HTR-8/SVneo (cell line): ENCODE measurements around the gene TICAM2.
A peak's percentile ranks its signal among the peaks of the same experiment; 100 is the strongest.

Experiments
- DNase-seq: peaks from one replicate; pipeline ENCODE4 v3.0.0; 2011; ENCODE audit warnings: low spot score, mixed read lengths; ENCODE audit not compliant: insufficient read length
- FAIRE-seq: peaks from 2 replicates; lab custom pipeline; 2011; peaks lifted over from hg19 to GRCh38; lab: Jason Lieb, UNC

The TICAM2 gene

DNA sequence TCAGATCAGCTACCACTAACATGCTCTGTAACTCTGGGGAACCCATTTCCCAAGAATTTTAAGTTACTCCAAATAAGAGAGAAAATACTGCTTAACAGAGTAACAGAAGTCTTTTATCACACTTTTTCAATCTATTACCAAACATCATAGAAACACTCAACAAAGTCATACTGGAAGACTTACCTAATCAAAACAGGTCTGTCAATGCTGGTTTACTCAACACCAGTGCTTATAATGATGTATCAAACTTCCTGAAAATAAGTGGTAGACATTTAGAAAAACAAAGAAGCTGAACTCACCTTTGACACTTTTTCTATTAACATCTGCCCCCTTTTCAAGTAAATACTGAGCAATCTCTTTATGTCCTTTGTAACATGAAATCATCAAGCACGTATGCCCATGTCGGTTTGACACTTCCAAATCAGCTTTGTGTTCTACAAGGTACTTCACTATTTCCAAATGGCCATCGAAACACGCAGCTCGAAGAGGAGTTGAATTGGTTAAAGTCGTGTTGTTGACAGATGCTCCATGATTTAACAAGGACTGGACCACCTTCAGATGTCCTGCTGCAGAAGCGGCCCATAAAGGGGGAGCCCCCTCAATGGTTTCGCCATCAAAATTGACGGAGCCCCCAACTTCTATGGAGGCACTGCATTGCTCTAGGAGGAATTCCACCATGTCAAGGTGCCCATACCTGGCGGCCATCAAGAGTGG, 59.5 kb downstream of the TICAM2 start:
- DNase-seq (no peak), FAIRE-seq (peak; percentile 69)

DNA sequence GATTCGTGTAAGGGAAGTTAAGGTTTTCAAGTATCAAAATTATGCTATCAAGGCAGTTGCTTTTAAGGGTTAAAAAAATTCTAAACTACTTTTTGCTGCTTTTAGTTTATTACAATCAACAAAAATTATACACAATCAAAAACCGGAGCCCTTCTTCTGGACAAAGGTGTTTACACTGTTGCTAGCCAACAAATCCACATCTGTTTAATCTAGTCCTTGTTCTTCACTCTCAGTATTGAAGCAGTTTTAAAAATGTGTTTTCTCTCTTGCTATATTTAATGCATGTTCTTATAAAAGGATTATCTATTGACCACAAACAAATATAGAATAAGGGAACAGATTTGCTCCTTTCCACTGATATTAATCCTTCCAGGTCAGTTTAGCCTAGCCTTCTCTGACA, 60.2 kb downstream of the TICAM2 start:
- DNase-seq, result no peak
- no peak for FAIRE-seq

GRCh38 chr5:115541611-115542010, 60.7 kb downstream of the TICAM2 start:
- DNase-seq, result no peak
- FAIRE-seq, result no peak

- no peak for DNase-seq
- FAIRE-seq, result no peak
Measured at GRCh38 chr5:115535479-115536035, 66.7 kb downstream of the TICAM2 start.

DNA sequence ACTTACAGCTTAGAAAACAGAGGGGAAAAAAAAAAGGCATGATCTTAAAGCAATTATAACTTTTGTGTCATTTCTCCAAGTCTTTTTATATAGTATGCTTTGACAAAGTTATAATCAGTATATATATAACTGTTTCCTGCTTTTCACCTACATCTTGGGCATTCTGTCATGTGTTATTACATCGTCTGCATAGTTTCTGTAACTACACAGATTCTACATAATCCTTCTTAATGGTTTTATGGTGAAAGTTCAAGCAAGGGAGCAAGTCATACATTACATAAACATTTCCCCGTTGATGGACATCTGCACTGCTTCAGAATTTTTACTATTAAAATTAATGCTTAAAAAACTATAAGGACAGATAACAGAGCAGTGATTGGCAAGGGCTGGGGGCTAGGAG, 69.8 kb downstream of the TICAM2 start:
- FAIRE-seq (no peak), DNase-seq (no peak)

DNA sequence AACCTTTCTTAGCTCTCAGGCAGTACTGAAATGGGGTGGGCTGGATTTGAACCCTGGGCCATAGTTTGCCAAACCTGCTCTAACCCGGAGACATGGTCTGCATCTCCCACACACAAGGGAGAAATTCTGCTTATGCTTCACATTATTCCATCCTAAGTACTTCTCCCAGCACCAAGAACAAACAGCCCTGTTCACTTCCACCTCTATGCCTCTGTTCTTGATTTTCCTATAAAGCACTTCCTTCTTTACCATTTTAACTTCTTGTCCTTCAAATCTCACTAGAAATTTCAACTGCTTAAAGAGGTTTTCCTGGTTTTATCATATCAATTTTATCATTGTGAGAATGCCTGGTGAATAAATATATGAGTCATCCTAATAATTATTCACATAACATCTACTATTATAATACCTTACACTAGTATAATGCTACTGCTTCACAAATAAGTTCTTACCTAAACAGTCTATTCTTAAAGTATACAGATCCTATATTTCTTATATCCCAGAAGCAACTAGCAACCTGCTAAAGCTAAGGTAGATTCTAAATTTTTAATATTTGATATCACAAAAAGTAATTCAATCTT, 70.4 kb downstream of the TICAM2 start:
- DNase-seq, result no peak
- FAIRE-seq, result no peak

GRCh38 chr5:115531380-115531779, 70.9 kb downstream of the TICAM2 start:
- DNase-seq, result no peak
- no peak for FAIRE-seq

GRCh38 chr5:115530426-115530825, 71.9 kb downstream of the TICAM2 start:
- FAIRE-seq, result no peak
- no peak for DNase-seq
